CD4-positive, alpha-beta T cell (primary cell): ENCODE data around the gene NCAPD2. TPM values are rescaled to one million over a fixed set of nuclear protein-coding genes. Genes with fewer than 3 reads are reported as not detected.

Source experiments
- ATAC-seq: fragments of 200-7000 bp; cut with Tn5 transposase; one replicate; pipeline ENCODE4 v1.10.0; 2022; ENCODE audit warnings: mild to moderate bottlenecking; ENCODE audit not compliant: poor library complexity
- CTCF ChIA-PET: fragments of 350-600 bp; sonication (Branson Sonifier 250); formaldehyde crosslinking; loops from one replicate; lab custom pipeline; 2021; ENCODE audit warnings: antibody characterized with exemption, inconsistent platforms; lab: Charles Lee
- POLR2A ChIA-PET: fragments of 350-600 bp; sonication (Branson Sonifier 250); formaldehyde crosslinking; loops from one replicate; lab custom pipeline; 2021; ENCODE audit warnings: antibody characterized with exemption, inconsistent platforms; lab: Charles Lee
- DNase-seq, 14 experiments: peaks; one replicate each; pipeline ENCODE4 v3.0.0-alpha.2; 2013 to 2020; ENCODE audit warnings: mixed read lengths in 2 of 14
- H3K27ac ChIP-seq, 2 donors: one replicate each; pipeline versions ENCODE4 v1.5.1 to v1.7.0; 2013; ENCODE audit warnings: low read length in 2 of 2, low read depth in 1 of 2, mild to moderate bottlenecking in 1 of 2
- H3K27me3 ChIP-seq, 2 experiments: 1 replicate in 1 of 2; 2 replicates in 1 of 2; pipeline versions ENCODE4 v1.6.1 to v1.7.0; 2013; ENCODE audit warnings: low read length in 2 of 2, control low read depth in 1 of 2, mild to moderate bottlenecking in 1 of 2, moderate library complexity in 1 of 2; ENCODE audit not compliant: insufficient read depth in 2 of 2, control insufficient read depth in 1 of 2
- H3K36me3 ChIP-seq: one replicate; pipeline ENCODE4 v1.6.1; 2013; ENCODE audit warnings: low read length, control low read depth; ENCODE audit not compliant: insufficient read depth
- H3K4me1 ChIP-seq: one replicate; pipeline ENCODE4 v1.6.1; 2013; ENCODE audit warnings: low read length, control low read depth; ENCODE audit not compliant: insufficient read depth
- H3K4me3 ChIP-seq: one replicate; pipeline ENCODE4 v1.5.1; 2013; ENCODE audit warnings: mild to moderate bottlenecking, low read length, moderate library complexity
- H3K9me3 ChIP-seq, 2 experiments: 1 replicate in 1 of 2; 2 replicates in 1 of 2; pipeline versions ENCODE4 v1.6.1 to v1.7.0; 2013; ENCODE audit warnings: low read length in 2 of 2, mild to moderate bottlenecking in 2 of 2, control low read depth in 1 of 2, moderate library complexity in 1 of 2; ENCODE audit not compliant: control insufficient read depth in 1 of 2, insufficient read depth in 1 of 2
- H3K27ac Mint-ChIP-seq: one replicate; pipeline ENCODE4 v1.8.0; 2020; ENCODE audit warnings: mixed read lengths
- H3K27me3 Mint-ChIP-seq: one replicate; pipeline ENCODE4 v1.8.0; 2021; ENCODE audit warnings: mixed read lengths
- H3K36me3 Mint-ChIP-seq: one replicate; pipeline ENCODE4 v1.8.0; 2021; ENCODE audit warnings: low read depth, mixed read lengths
- H3K4me1 Mint-ChIP-seq: one replicate; pipeline ENCODE4 v1.8.0; 2021; ENCODE audit warnings: low read depth, mixed read lengths
- H3K4me3 Mint-ChIP-seq: one replicate; pipeline ENCODE4 v1.8.0; 2020; ENCODE audit warnings: mild to moderate bottlenecking, mixed read lengths
- H3K9me3 Mint-ChIP-seq: one replicate; pipeline ENCODE4 v1.8.0; 2020; ENCODE audit warnings: mixed read lengths
- intact Hi-C, 2 experiments: fragments of 100-400 bp; cut with DNase I in 1 of 2; cut with micrococcal nuclease in 1 of 2; formaldehyde crosslinking; loops; one replicate each; pipeline versions ENCODE4 v1.15.1 to v1.9.0; 2023 to 2025; cut with DNase I, micrococcal nuclease
- total RNA-seq, 174 experiments: library from RNA in 2 of 174; stranded (reverse) in 2 of 174; gene quantifications; one replicate each; pipeline ENCODE4 v1.2.3 and lab custom pipeline; 2021 to 2026
- TF ChIP-seq, protein P1 (sequence below): fragments of 200-600 bp; IDR thresholded peaks from one replicate; pipeline ENCODE4 v1.8.0; 2022; ENCODE audit warnings: antibody characterized with exemption, mild to moderate bottlenecking

NCAPD2 gene
- total RNA-seq, 2 experiments from 2014 or later: 13.7 to 14.9 TPM

DNA sequence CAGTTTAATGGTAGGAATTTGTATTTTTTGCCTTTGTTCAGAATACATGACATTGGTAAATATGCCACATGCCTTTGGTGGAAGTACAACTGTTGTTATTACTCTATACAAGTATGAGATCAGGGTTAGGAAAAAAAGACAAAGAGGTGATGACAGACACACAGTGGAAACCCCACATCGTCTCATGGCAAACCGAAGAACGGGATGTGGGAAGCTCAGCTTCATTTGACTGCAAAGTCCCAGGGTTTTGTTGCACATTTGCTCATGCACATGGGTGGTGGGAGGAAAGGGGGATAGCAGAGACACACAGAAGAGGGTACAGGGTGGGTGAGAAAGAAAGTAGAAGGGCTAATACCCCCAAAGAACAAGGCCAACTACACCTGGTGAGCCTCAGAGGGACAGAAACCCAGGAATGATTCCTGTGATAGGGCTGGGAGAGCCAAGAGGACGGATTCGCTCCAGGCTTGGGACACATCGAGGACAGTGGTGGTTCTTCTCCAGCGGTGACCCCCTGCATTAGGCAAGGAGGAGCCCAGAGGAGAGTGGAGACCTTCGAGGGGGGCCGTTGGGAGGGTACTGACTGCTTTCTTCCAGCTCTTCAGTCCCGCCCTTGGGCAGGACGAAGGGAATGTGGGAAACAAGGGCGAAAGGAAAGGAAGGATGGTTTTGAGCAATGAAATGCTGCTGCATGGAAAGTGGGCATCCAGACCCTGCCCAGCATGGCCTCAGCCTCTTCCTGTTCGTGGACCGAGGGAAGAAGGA is 31.5 kb upstream of the NCAPD2 start:
- TF ChIP-seq, protein P1, sequence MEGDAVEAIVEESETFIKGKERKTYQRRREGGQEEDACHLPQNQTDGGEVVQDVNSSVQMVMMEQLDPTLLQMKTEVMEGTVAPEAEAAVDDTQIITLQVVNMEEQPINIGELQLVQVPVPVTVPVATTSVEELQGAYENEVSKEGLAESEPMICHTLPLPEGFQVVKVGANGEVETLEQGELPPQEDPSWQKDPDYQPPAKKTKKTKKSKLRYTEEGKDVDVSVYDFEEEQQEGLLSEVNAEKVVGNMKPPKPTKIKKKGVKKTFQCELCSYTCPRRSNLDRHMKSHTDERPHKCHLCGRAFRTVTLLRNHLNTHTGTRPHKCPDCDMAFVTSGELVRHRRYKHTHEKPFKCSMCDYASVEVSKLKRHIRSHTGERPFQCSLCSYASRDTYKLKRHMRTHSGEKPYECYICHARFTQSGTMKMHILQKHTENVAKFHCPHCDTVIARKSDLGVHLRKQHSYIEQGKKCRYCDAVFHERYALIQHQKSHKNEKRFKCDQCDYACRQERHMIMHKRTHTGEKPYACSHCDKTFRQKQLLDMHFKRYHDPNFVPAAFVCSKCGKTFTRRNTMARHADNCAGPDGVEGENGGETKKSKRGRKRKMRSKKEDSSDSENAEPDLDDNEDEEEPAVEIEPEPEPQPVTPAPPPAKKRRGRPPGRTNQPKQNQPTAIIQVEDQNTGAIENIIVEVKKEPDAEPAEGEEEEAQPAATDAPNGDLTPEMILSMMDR: no peak
- Mint-ChIP-seq H3K9me3 (no peaks in the 10 kb centered on the region), H3K4me1 (peaks cover 85% of the 10 kb centered on the region), H3K4me3 (peak overlapping the region; percentile 79), H3K27ac (peak overlapping the region; percentile 92), H3K27me3 (no peaks in the 10 kb centered on the region), H3K36me3 (peaks cover 90% of the 10 kb centered on the region)
- H3K36me3 ChIP-seq: peaks cover 79% of the 10 kb centered on the region
- no peaks in the 10 kb centered on the region for H3K9me3 ChIP-seq
- intact Hi-C loops: loop anchor here in 1 of 2 experiments (1.0 to 2.0 kb wide), 3 partner anchors 10 to 30 kb away; partner anchors contain the start of genes CD27, MRPL51 and TAPBPL
- H3K27me3 ChIP-seq: no peaks in the 10 kb centered on the region
- peaks cover 87% of the 10 kb centered on the region for H3K4me1 ChIP-seq
- CTCF ChIA-PET: interaction anchor here (1.4 to 3.6 kb wide), 8 partner anchors 8 to 139 kb away, joined by 4 to 27 read pairs (median 8); partner anchors contain the start of genes TAPBPL and VAMP1
- peak overlapping the region; percentile 94 to 97 for H3K27ac ChIP-seq
- DNase-seq (peak in 4 of 14 experiments; percentile 40 to 75 (median 59)), ATAC-seq (peak; percentile 58)
- POLR2A ChIA-PET: interaction anchor here (0.6 to 16.2 kb wide), 19 partner anchors 8 to 227 kb away, joined by 3 to 225 read pairs (median 9); partner anchors contain the start of genes CD27, GAPDH, MRPL51 and TAPBPL
- peak overlapping the region; percentile 35 for H3K4me3 ChIP-seq

DNA sequence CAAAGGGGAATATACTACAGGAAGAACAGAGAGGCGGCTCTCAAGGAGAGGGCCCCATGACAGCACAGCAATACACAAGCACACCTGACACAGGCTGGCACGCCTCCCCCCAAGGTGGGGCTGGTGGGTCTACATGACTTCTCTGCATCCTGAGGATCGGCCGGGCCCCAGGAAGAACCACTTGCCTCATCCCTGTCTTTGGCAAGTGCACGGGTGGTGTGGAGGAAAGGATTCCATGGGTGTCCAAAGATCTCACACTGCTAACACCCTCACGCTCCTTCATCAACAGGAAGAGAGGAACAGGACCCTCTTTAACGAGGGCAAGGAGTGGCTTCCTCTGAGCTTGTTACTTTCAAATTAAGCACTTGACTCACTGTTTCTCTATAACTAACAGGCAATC is 30.7 kb upstream of the NCAPD2 start:
- POLR2A ChIA-PET: interaction anchor here (1.0 to 16.2 kb wide), 12 partner anchors 11 to 129 kb away, joined by 3 to 225 read pairs (median 18); partner anchors contain the start of genes CD27, GAPDH, MRPL51 and TAPBPL
- peak overlapping the region; percentile 94 to 97 for H3K27ac ChIP-seq
- peak overlapping the region; percentile 35 for H3K4me3 ChIP-seq
- DNase-seq: peak in 8 of 14 experiments; percentile 36 to 69 (median 50)
- Mint-ChIP-seq H3K36me3 (peaks cover 90% of the 10 kb centered on the region), H3K4me3 (peak overlapping the region; percentile 74), H3K27ac (peak overlapping the region; percentile 92), H3K27me3 (no peaks in the 10 kb centered on the region), H3K4me1 (peaks cover 93% of the 10 kb centered on the region), H3K9me3 (no peaks in the 10 kb centered on the region)
- ATAC-seq: peak; percentile 16
- no peaks in the 10 kb centered on the region for H3K9me3 ChIP-seq
- TF ChIP-seq, protein P1: no peak
- peaks cover 72% of the 10 kb centered on the region for H3K36me3 ChIP-seq
- CTCF ChIA-PET: interaction anchor here (1.4 to 3.6 kb wide), 3 partner anchors 11 to 39 kb away, joined by 4 to 27 read pairs (median 9); partner anchors contain the start of gene TAPBPL
- intact Hi-C loops: loop anchor here in 1 of 2 experiments (2.0 kb wide), 2 partner anchors 18 to 30 kb away; partner anchors contain the start of genes CD27 and MRPL51
- no peaks in the 10 kb centered on the region for H3K27me3 ChIP-seq
- H3K4me1 ChIP-seq: peaks cover 90% of the 10 kb centered on the region

DNA sequence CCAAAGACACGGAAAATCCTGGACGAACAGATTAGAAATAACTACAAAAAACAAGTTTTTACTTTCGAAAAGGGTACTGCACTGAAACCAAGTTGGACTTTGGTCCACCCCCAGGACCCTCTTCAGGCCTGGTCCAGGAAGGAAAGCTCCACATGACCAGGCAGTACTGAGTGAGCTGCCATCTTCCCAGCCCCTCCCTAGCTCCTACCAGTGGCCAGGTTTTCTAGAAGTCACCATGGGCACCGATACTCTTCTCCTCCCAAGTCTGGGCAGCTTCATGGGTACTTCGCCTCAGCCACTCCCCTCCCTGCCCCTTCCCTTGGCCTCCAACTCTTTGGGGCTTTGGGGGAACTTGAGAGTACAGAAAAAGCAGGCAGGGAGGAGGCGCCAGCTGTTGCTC is 30.0 kb upstream of the NCAPD2 start:
- Histone ChIP-seq H3K36me3 (peaks cover 65% of the 10 kb centered on the region), H3K27ac (peak overlapping the region; percentile 94 to 97), H3K27me3 (no peaks in the 10 kb centered on the region), H3K4me3 (peak overlapping the region; percentile 35), H3K4me1 (peaks cover 90% of the 10 kb centered on the region), H3K9me3 (no peaks in the 10 kb centered on the region)
- TF ChIP-seq, protein P1: no peak
- Mint-ChIP-seq H3K9me3 (no peaks in the 10 kb centered on the region), H3K36me3 (peaks cover 90% of the 10 kb centered on the region), H3K4me1 (peaks cover 93% of the 10 kb centered on the region), H3K27ac (peak overlapping the region; percentile 92), H3K4me3 (peak overlapping the region; percentile 74), H3K27me3 (no peaks in the 10 kb centered on the region)
- CTCF ChIA-PET: interaction anchor here (1.4 to 3.6 kb wide), 4 partner anchors 12 to 128 kb away, joined by 4 to 27 read pairs (median 14); partner anchors contain the start of gene TAPBPL
- POLR2A ChIA-PET: interaction anchor here (1.0 to 16.2 kb wide), 12 partner anchors 12 to 129 kb away, joined by 3 to 225 read pairs (median 18); partner anchors contain the start of genes CD27, GAPDH, MRPL51 and TAPBPL
- ATAC-seq (no peak), DNase-seq (no peak)
- intact Hi-C loops: loop anchor here (2.0 kb wide), 4 partner anchors 13 to 129 kb away; partner anchors contain the start of genes CD27 (in 1 of the 2) and MRPL51 (in 1 of the 2)
